GM19043 (cell line): Measurements from ENCODE around the gene ADCY4.
A peak's percentile ranks its signal among the peaks of the same experiment; 100 is the strongest.

Experiments
- ATAC-seq: cut with Tn5 transposase; IDR thresholded peaks from one replicate; pipeline ENCODE4 v1.9.1; 2021; ENCODE audit warnings: low read depth; ENCODE audit not compliant: unreplicated experiment

The ADCY4 gene

DNA sequence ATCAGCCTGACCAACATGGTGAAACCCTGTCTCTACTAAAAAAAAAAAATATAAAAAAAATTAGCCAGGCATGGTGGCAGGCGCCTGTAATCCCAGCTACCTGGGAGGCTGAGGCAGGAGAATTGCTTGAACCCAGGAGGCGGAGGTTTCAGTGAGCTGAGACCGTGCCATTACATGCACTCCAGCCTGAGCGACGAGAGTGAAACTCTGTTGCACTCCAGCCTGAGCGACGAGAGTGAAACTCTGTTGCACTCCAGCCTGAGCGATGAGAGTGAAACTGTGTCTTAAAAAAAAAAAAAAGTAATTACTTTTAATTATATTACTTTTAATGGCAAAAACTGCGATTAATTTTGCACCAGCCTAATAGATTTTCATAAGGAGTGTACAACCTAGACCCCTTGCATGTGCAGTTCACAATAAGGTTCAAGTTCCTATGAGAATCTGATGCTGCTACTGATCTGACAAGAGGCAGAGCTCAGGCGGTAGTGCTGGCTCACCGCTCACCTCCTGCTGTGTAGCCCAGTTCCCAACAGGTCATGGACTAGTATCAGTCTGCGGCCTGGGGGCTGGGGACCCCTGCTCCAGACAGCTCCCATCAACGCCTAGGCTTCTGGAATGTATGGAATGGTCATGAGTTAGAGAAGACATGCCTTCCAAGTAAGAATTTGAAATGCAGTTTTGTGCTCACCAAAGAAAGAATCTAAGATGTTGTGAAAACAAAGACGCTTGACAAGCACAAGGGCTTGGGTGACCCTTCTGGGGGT is 13.5 kb downstream of the ADCY4 start:
- ATAC-seq = no peak

DNA sequence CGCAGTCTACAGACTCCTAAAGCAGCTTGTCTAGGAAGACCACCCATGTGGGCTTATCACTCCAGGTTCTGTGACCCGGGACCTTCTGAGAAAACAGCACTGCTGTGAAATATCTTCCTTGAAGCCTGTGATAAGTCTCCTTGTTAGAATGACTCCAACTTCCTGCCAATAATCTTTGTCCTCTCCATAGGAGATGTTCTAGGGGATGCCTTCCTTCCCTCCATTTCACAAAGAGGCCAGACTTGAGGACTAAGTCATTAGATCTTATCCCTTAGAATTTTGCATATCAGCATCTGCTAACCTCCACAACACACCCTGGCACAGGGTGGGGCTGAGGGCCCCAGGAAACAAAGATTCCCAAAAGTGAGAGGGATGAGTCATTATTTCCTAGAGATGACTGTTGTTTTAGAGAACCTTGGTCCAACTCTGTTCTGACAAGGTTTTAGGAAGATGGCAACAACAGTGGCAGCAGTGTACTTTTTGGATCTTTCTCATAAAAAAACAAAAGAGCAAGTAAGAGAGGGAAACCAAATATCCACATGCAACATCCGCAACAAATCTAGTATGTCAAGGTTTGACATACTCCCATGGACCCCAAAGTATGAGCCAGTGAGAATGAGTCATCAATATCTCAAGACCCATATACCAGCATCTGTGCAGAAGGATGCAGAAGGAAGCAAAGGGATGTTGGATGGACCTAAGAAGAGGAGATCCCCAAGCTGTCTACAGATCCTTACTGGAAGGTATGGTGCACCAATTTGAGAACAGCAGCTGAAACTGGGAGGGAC is 17.5 kb downstream of the ADCY4 start:
- ATAC-seq = no peak

DNA sequence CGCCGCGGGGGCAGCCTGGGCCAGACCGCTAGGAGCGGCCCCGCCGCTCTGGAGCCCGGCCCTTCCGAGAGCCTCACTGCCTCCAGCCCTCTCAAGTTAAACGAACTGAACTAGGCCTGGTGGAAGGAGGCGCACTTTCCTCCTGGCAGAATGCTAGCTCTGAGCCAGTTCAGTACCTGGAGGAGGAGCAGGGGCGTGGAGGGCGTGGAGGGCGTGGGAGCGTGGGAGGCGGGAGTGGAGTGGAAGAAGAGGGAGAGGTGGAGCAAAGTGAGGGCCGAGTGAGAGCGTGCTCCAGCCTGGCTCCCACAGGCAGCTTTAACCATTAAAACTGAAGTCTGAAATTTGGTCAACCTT is 18.3 kb downstream of the ADCY4 start:
- ATAC-seq = no peak

DNA sequence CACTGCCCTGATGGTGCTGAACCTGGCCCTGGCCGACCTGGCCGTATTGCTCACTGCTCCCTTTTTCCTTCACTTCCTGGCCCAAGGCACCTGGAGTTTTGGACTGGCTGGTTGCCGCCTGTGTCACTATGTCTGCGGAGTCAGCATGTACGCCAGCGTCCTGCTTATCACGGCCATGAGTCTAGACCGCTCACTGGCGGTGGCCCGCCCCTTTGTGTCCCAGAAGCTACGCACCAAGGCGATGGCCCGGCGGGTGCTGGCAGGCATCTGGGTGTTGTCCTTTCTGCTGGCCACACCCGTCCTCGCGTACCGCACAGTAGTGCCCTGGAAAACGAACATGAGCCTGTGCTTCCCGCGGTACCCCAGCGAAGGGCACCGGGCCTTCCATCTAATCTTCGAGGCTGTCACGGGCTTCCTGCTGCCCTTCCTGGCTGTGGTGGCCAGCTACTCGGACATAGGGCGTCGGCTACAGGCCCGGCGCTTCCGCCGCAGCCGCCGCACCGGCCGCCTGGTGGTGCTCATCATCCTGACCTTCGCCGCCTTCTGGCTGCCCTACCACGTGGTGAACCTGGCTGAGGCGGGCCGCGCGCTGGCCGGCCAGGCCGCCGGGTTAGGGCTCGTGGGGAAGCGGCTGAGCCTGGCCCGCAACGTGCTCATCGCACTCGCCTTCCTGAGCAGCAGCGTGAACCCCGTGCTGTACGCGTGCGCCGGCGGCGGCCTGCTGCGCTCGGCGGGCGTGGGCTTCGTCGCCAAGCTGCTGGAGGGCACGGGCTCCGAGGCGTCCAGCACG is 18.9 kb downstream of the ADCY4 start:
- ATAC-seq = no peak

DNA sequence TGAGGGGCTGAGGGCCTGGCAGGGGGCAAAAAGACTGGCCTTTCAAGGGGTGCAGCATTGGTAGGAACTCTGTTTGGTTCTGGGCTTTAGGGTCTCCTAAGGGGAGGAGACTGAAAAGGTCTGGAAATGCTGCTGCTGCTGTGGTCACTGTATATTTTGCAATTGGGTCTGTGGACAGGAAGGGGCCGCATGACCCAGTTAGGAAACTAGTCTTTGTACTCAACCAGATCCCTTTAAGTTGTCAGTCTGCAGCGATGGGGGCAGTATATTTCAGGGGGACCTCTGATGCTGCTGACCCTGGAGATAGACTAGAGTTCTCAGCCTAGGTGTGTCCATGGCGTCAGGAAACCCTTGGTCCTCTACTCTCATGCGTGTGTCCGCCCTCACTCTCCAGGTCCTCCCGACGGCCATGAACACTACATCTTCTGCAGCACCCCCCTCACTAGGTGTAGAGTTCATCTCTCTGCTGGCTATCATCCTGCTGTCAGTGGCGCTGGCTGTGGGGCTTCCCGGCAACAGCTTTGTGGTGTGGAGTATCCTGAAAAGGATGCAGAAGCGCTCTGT is 19.5 kb downstream of the ADCY4 start:
- no peak for ATAC-seq

DNA sequence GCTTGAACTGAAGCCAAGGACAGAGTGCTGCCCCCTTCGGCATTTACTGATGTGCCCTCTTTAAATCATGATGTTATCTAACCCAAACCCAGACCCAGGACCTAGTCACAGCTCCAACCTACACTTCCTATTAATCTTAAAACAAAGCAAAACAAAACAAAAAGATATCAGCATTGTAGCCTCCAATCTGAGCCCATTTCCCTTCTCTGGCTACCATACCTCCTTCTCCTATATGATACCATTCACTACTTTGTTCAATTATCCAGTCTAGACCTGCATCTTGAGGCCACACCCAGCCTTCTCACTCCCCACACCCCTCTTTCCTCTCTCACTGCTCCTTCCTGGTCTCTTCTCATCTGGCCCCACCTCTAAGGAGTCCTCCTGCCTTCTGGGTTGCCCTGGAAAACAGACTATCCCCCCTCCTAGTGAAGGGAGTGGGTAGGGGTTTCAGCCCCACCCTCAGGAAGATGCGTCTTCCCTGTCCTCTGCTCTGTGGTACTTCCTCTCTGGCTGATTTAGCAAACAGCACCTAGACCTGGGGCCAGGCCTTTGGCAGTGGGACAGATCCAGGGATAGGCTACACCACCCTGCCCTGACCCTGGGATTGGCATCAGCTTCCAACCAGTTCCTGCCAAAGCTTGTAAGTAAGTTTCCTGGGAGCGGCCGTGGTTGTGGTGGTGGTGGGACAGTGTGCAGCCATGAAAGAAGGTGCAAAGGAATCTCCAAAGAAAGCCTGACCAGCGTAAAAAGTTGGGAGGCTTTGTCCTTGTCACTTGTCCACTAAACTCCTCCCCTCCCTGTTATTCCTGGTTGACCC is 20.3 kb downstream of the ADCY4 start:
- no peak for ATAC-seq

DNA sequence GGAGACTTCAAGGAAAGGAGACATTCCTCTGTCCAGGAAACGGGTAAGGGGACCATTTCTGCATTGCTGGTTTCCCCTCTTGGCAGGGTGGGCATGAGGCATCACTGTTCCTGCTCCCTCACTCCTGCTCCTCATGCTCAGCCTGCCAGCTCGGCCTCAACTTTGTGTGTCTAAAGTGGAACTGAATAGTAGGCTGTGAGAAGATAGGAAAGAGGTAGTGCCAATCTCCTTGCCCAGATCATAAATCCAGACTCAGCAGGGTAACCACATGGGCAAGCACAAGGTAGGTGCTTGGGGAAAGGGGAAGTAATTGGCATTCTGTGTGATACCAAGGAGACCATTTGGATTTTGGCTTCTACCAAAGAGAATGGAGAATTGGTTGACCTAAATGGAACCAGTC is 21.0 kb downstream of the ADCY4 start:
- no peak for ATAC-seq

DNA sequence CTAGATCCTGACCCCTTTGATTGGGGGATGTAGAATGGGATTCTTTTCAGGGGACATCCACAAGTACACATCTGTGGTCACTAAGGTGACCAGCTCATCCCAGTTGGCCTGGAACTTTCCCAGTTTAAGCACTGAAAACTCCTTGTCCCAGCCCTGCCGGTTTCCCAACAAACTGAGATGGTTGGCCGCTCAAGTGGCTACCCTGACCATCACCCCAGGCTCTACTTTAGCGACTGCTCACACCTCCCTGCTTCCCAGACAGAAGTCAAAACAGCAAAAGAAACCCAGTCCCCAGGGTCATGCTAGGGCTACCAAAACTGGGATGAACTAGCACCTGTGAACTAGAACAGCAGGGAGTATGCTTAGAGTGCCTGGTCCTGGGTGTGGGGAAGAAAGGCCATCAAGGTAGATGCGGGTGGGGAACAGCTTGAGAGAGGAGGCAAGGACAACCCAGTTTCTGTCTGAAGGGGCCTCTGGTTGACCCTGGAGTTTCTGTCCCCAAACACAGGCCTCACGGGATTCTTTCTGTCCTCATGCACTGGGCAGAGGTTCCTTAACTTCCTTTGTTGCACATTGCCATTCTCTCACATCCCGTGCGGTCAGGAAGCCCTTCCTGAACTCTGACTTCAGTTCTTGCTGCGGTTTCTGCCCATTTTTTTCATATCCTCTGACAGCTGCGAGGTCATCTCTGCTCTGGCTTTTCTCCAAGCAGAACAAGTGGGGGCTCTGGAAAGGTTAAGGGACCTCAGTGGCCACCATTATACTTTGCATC is 21.9 kb downstream of the ADCY4 start:
- no peak for ATAC-seq

DNA sequence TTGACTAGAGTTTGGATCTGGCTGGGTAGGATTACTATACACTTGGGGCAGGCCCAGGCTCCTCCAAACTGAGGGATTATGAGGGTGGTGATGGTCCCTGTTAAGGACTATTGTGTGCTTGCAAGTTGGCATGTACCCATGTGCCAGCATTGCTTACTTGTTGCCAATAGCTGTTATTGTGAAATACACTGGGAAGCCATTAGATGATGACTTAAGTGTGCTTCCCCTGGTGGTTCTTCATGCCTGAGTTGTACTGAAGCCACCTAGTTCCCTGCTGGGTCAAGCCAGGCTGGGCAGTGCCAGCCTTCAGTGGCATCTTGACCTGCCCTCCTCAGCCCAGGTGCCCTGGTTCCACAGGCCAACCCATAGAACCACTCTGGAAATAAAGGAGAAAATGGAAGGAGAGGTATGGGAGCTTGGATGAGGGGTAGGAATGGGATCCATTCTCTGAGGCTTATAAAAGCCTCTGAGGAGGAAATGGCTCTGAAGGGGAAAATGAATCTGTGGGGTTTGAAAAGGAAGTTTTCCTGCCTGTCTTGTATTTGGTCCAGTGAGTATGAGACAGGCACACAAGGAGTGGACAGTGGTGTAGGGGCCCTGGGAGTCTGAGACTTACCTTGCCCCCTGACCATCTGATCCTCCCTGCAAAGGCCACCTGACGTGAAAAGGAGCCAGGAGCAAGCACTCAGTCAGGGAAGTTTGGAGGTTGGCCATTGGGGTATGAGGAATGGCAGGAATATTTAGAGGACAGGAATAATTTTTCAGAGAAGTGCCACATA is 22.8 kb downstream of the ADCY4 start:
- ATAC-seq = no peak

DNA sequence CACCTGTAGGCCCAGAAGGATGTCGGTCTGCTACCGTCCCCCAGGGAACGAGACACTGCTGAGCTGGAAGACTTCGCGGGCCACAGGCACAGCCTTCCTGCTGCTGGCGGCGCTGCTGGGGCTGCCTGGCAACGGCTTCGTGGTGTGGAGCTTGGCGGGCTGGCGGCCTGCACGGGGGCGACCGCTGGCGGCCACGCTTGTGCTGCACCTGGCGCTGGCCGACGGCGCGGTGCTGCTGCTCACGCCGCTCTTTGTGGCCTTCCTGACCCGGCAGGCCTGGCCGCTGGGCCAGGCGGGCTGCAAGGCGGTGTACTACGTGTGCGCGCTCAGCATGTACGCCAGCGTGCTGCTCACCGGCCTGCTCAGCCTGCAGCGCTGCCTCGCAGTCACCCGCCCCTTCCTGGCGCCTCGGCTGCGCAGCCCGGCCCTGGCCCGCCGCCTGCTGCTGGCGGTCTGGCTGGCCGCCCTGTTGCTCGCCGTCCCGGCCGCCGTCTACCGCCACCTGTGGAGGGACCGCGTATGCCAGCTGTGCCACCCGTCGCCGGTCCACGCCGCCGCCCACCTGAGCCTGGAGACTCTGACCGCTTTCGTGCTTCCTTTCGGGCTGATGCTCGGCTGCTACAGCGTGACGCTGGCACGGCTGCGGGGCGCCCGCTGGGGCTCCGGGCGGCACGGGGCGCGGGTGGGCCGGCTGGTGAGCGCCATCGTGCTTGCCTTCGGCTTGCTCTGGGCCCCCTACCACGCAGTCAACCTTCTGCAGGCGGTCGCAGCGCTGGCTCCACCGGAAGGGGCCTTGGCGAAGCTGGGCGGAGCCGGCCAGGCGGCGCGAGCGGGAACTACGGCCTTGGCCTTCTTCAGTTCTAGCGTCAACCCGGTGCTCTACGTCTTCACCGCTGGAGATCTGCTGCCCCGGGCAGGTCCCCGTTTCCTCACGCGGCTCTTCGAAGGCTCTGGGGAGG is 23.9 kb downstream of the ADCY4 start, which contains the start of gene LTB4R:
Gene LTB4R, plus strand, starts transcription at position 857 of the 959 bp plus-strand sequence. CDS start 4,150 bp downstream, outside the sequence.
- peak; percentile 64 for ATAC-seq

DNA sequence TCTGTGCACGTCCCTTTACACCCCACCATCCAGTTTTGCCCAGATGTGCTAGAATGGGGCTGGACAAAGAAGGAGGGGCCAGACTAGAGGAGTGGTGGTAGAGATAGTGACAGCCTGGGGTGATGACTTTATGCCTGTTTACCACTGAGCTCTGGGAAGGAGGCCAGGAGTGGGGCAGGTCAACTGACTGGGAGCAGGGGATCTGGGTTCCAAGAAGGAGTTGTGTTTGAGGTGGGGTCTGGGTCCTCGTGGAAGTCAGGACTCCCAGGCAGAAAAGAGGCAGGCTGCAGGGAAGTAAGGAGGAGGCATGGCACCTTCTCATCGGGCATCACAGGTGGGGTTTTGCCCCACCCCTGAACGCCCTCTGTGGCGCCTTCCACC is 24.6 kb downstream of the ADCY4 start:
- ATAC-seq = no peak

DNA sequence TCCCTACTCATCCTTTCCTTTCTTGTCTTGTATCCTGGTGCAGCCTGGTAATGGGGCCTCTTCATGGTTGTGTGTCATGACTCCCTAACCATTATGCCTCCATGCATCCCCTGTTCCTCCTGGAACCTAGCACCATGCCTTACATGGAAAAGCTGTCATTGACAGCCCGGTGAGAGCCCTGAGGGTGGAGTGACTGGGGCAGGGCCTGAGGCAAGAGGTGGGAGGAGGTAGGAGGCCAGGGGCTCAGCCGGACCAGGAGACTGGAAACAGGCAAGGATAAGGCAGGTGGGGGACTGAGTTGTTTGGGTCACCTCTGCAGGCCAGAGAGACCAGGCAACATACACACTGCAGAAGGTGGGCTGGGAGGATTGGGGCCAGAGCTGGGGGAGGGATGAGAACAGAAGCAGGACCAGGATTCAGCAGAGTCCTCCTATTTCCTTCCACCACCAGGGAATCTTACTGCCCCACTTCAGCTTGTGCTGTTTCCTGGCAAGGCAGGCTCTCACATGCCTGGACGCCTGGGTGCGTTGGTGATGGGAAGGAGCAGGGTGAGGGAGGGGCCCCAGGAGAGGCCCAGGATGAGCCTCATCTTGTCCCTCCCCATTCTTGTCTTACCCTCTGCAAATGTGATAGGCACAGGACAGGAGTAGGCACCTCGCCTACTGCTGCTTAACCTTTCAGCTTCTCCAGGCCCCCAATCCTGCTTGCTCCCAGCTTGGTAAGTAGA is 25.2 kb downstream of the ADCY4 start, which contains the start of gene LTB4R2:
Gene LTB4R2, plus strand, starts transcription at position 603 of the 727 bp plus-strand sequence. CDS start 525 bp downstream, outside the sequence.
- no peak for ATAC-seq

DNA sequence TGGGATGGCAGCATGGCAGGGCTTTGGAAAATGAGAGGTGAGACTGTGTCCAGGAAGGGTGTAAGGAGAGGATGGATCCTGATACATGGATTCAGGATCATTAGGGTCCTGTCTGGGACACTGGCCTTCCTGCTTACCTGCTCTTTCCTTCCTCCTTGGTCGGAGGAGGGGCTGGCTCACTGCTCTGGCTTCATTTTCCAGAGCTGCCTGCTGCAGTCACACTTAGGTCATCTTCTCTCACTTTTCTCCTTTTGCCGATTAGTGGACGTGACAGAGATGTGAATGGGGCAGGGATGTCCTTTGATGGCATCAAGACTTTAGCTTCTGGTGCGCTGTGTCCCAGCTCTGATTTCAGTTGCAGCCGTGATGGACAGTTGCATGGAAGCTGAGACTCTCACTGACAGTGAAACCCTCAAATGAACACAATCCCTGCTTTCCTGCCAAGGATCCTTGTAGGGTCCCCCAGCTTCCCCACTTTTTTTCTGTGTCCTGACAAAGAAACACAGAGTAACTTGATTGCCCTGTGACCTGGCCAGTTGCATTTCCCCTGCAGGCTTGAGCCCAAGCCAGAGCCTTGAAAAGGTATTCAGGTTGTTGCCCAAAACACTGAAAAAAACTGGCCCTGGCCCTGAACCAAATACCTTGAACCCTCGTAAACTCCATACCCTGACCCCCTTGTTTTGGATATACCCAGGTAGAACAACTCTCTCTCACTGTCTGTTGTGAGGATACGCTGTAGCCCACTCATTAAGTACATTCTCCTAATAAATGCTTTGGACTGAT is 26.3 kb downstream of the ADCY4 start:
- ATAC-seq = no peak

DNA sequence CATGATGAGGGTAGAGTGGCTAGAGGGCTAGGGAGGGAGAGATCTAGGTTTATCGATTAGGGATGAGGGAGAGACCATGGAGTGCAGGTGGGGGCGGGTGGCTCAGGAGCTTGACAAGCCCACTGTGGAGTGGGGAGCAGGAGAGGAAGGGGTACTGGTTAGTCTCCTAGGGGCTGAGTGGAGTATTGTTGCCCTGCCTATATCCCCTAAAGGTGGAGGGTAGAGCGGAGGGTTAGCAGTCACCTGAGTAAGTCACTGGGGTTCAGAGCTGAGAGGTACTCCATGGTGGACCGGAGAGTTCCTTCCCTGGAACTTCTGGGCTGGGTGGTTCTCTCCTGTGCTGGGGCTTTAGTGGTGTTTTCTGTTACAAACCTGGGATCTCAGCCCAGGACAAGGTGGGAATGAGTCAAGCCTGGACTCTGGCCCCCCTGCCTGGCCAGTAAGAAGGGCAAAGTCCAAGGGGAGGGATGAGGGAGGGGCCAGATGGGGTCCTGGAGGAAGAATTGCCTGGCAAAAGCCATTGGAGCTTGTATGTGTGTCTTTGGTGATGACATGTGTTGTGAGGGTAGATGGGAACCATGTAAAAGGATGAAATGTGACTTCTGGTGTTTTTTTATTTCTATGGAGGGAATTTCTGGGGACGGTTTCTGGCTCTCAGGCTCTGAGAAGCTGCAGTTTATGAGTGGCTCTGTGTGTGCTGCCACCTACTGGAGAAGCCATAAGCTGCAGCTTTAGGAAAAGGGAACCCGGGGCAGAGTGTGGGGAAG is 27.1 kb downstream of the ADCY4 start, which contains the start of gene CIDEB:
Gene CIDEB, minus strand, starts transcription at position 403 of the 767 bp plus-strand sequence. Its CDS starts 119 bp downstream, at position 284.
- no peak for ATAC-seq

DNA sequence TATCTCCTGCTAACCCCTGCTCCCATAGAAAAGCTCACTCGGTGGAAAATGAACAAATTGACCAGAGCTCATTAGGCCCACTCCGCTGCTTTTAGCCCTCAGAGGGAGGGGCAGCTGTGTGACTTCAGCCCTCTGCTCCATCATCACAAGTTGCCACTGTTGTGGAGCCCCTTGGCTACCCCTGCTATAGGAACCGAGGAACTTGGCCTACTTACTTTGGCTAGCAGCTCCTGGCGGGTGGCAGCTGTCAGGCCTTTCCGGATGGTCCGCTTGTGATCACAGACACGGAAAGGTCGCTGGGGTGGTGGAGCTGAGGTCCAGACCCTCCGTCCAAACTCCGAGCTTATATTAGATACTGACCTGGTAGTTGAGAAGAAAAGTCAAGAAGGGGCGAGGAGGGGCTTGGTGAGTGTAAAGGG is 27.7 kb downstream of the ADCY4 start:
- ATAC-seq = no peak
